ENCODE data around the gene IL18R1. TPM values are rescaled to one million over a fixed set of nuclear protein-coding genes. Genes with fewer than 3 reads are reported as not detected.

The IL18R1 gene
- total RNA-seq, 1 donor from 2014 or later: 0.67 TPM

GRCh38 chr2:102368461-102369109, 13.0 kb downstream of the IL18R1 start:
- no peak for DNase-seq
- intact Hi-C loops (cut with DNase I): no loop called here
- no peak for ATAC-seq (ENCODE audit: poor library complexity)

- ATAC-seq (ENCODE audit: poor library complexity) (no peak), DNase-seq (no peak)
- intact Hi-C loops (cut with DNase I): no loop called here
Measured at GRCh38 chr2:102369866-102370265, 14.3 kb downstream of the IL18R1 start.

GRCh38 chr2:102376052-102376591, 20.5 kb downstream of the IL18R1 start:
- intact Hi-C loops (cut with DNase I): no loop called here
- ATAC-seq (ENCODE audit: poor library complexity): no peak
- no peak for DNase-seq

- intact Hi-C loops (cut with DNase I): no loop called here
- no peak for DNase-seq
Measured at GRCh38 chr2:102383722-102384121, 28.1 kb downstream of the IL18R1 start.

GRCh38 chr2:102385522-102385921, 29.9 kb downstream of the IL18R1 start:
- ATAC-seq (ENCODE audit: poor library complexity): no peak
- intact Hi-C loops (cut with DNase I): no loop called here
- DNase-seq: no peak

More at GRCh38 chr2:102383722-102384121, 28.1 kb downstream of the IL18R1 start:
- no peak for ATAC-seq (ENCODE audit: poor library complexity)

- ATAC-seq (ENCODE audit: poor library complexity): no peak
- intact Hi-C loops (cut with DNase I): no loop called here
- no peak for DNase-seq
Measured at GRCh38 chr2:102386004-102386403, 30.4 kb downstream of the IL18R1 start.

- intact Hi-C loops (cut with DNase I): no loop called here
- DNase-seq: no peak
- no peak for ATAC-seq (ENCODE audit: poor library complexity)
Measured at GRCh38 chr2:102386867-102387541, 31.4 kb downstream of the IL18R1 start.

GRCh38 chr2:102387763-102388546, 32.4 kb downstream of the IL18R1 start:
- ATAC-seq (ENCODE audit: poor library complexity) (no peak), DNase-seq (no peak)
- intact Hi-C loops (cut with DNase I): no loop called here

GRCh38 chr2:102391565-102391964, 36.0 kb downstream of the IL18R1 start:
- DNase-seq (no peak), ATAC-seq (ENCODE audit: poor library complexity) (no peak)
- intact Hi-C loops (cut with DNase I): no loop called here

GRCh38 chr2:102392096-102392495, 36.5 kb downstream of the IL18R1 start:
- DNase-seq (no peak), ATAC-seq (ENCODE audit: poor library complexity) (no peak)
- intact Hi-C loops (cut with DNase I): no loop called here

GRCh38 chr2:102392942-102393341, 37.3 kb downstream of the IL18R1 start:
- no peak for ATAC-seq (ENCODE audit: poor library complexity)
- no peak for DNase-seq
- intact Hi-C loops (cut with DNase I): no loop called here

GRCh38 chr2:102396012-102396411, 40.4 kb downstream of the IL18R1 start:
- intact Hi-C loops (cut with DNase I): no loop called here
- DNase-seq (no peak), ATAC-seq (ENCODE audit: poor library complexity) (no peak)

- DNase-seq (no peak), ATAC-seq (ENCODE audit: poor library complexity) (no peak)
- intact Hi-C loops (cut with DNase I): no loop called here
Measured at GRCh38 chr2:102397209-102397608, 41.6 kb downstream of the IL18R1 start.

GRCh38 chr2:102399499-102400141, 44.0 kb downstream of the IL18R1 start:
- intact Hi-C loops (cut with DNase I): no loop called here
- no peak for ATAC-seq (ENCODE audit: poor library complexity)
- DNase-seq: no peak

- DNase-seq (no peak), ATAC-seq (ENCODE audit: poor library complexity) (no peak)
- intact Hi-C loops (cut with DNase I): no loop called here
Measured at GRCh38 chr2:102401456-102401855, 45.9 kb downstream of the IL18R1 start.

GRCh38 chr2:102401865-102402264, 46.3 kb downstream of the IL18R1 start:
- ATAC-seq (ENCODE audit: poor library complexity): no peak

GRCh38 chr2:102410952-102411351, 55.4 kb downstream of the IL18R1 start:
- ATAC-seq (ENCODE audit: poor library complexity) (no peak), DNase-seq (no peak)
- intact Hi-C loops (cut with DNase I): no loop called here

More at GRCh38 chr2:102401865-102402264, 46.3 kb downstream of the IL18R1 start:
- DNase-seq: no peak
- intact Hi-C loops (cut with DNase I): no loop called here

- no peak for ATAC-seq (ENCODE audit: poor library complexity)
- no peak for DNase-seq
- intact Hi-C loops (cut with DNase I): no loop called here
Measured at GRCh38 chr2:102412199-102412598, 56.6 kb downstream of the IL18R1 start.

- ATAC-seq (ENCODE audit: poor library complexity): no peak
- intact Hi-C loops (cut with DNase I): no loop called here
Measured at GRCh38 chr2:102417946-102418345, 62.4 kb downstream of the IL18R1 start.

More at GRCh38 chr2:102417946-102418345, 62.4 kb downstream of the IL18R1 start:
- no peak for DNase-seq
